Erythroblast (primary cell): ENCODE measurements around the gene RSPH9.

Experiments used
- GATA1 ChIP-seq: IDR thresholded peaks from 2 replicates; pipeline ENCODE4 v1.6.1; 2011; ENCODE audit warnings: low read depth, mild to moderate bottlenecking, control low read depth, low read length, moderate library complexity
- POLR2A ChIP-seq: IDR thresholded peaks from 2 replicates; pipeline ENCODE4 v1.6.1; 2011; ENCODE audit warnings: mild to moderate bottlenecking, low read length

GRCh38 chr6:43674921-43675320, 30.1 kb downstream of the RSPH9 start:
- TF ChIP-seq POLR2A (no peak), GATA1 (no peak)
